HK-2 (cell line): ENCODE data around the gene G0S2.

Source experiments
- DNase-seq: peaks from one replicate; pipeline ENCODE4 v3.0.0-alpha.2; 2018; ENCODE audit not compliant: unreplicated experiment

Gene G0S2

GRCh38 chr1:209720326-209720725 lies 45.1 kb downstream of the G0S2 start:
- no peak for DNase-seq

- DNase-seq: no peak
These were observed 45.6 kb downstream of the G0S2 start for GRCh38 chr1:209720826-209721225.

- DNase-seq: no peak
These were observed 46.1 kb downstream of the G0S2 start for GRCh38 chr1:209721323-209721722.

GRCh38 chr1:209723265-209723664 lies 48.1 kb downstream of the G0S2 start:
- DNase-seq: no peak

GRCh38 chr1:209723756-209724693 lies 48.8 kb downstream of the G0S2 start:
- no peak for DNase-seq
